Right ventricle myocardium superior (tissue), 1 donor: ENCODE results near the gene VSX1. TPM values are rescaled to one million over a fixed set of nuclear protein-coding genes. Genes with fewer than 3 reads are reported as not detected.

ENCODE experiments used
- ATAC-seq: fragments of 200-7000 bp; cut with Tn5 transposase; one replicate; pipeline ENCODE4 v1.9.1; 2020; ENCODE audit warnings: mild to moderate bottlenecking; ENCODE audit not compliant: poor library complexity
- DNase-seq: peaks from one replicate; pipeline ENCODE4 v3.0.0-alpha.2; 2020
- intact Hi-C: fragments of 100-400 bp; cut with DNase I; formaldehyde crosslinking; loops from one replicate; pipeline ENCODE4 v1.11.2; 2022
- long read RNA-seq: library from polyadenylated mRNA; unstranded; transcript quantifications from one replicate; pipeline ENCODE4 v2.0.0, GENCODE V29; 2021
- total RNA-seq: library from RNA; stranded (reverse); fragmentation: NEBNext Ultra II Directional; extraction: Animal tissue kit (Norgen Biotek cat#: 25700); gene quantifications from one replicate; pipeline ENCODE4 v1.2.1, GENCODE V29; 2021
- donor health status: DM: no; HTN: yes; CAD: no; lungs with severe emphysema.

The VSX1 gene
- total RNA-seq, result 0.30 TPM
- long read RNA-seq, result 0 reads

- DNase-seq (no peak), ATAC-seq (no peak)
- intact Hi-C loops, result no loop called here
Observed at GRCh38 chr20:25081730-25082497, at the start of gene VSX1. Gene VSX1, minus strand, starts transcription at chr20:25082141. Its CDS starts 45 bp downstream, at chr20:25082096.

DNA sequence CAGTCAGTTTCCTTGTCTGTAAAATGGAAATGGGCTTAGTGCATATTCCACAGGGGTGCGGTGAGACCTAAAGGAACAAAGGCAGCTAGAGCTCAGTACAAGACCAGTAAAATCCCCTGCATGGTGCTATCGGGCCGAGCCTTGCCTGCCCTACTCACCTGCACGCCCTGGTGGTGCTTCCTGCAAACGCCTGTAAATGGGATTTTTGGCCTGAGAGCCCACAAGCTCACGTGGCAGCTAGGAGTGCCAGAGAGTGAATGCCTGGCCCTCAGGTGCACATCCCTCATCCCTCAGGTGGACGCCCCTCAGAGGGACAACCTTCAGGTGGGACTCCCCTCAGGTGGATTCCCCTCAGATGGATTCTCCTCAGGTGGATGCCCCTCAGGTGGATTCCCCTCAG, 48.0 kb upstream of the VSX1 start:
- intact Hi-C loops, result no loop called here
- no peak for DNase-seq
- ATAC-seq, result no peak

DNA sequence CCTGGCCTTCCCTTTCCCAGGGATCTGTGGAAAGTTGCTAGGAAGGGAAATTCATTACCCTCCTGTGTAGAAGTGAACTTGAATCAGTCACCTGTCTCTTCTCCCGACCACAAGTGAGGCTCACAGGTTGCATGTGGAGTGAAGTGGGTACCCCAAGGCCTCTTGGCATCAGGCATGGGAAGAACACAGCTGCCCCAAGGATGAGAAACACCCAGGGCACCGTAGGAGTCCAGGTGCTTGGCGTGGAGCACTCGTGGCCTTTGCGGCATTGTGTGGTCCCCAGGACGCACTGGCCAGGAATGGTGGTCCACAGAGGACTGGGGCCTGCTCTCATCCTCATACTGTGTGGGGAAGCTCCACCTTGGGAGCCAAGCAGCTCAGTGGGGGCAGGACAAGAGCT, 47.5 kb upstream of the VSX1 start:
- DNase-seq (no peak), ATAC-seq (no peak)
- intact Hi-C loops, result no loop called here

- ATAC-seq, result no peak
- intact Hi-C loops, result no loop called here
- no peak for DNase-seq
Observed at GRCh38 chr20:25128649-25129048, 46.7 kb upstream of the VSX1 start.

DNA sequence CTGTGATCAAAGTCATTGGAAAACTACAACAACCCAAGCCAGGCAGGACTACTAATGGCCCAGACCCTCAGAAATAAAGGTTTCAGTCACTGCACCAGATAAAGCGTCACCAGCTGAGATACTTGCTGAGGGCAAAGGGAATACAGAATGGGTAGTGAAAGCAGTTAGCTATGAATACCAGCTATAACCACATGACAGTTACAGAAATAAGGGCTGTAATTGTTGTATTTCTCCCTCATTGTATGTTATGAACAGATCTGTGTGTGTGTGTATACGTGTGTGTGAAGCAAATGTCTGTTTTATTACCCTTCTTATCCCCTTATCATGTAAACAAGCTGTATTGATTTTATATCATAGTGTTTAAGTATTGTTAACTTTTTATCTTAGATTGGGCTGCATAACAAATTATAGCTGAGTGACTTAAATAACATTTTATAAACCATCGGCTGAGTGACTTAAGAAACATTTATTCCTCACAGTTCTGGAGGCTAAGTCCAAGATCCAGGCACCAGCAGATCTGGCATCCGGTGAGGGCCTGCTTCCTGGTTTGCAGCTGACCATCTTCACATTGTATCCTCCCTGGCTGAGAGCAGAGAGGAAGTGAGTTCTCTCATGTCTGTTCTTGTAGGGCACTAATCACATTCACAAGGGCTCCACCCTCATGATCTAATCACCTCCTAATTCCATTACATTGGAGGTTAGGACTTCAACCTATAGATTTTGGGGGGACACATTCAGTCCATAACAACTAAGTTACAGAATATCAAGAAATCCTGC, 46.0 kb upstream of the VSX1 start:
- no peak for ATAC-seq
- DNase-seq, result no peak
- intact Hi-C loops, result no loop called here

DNA sequence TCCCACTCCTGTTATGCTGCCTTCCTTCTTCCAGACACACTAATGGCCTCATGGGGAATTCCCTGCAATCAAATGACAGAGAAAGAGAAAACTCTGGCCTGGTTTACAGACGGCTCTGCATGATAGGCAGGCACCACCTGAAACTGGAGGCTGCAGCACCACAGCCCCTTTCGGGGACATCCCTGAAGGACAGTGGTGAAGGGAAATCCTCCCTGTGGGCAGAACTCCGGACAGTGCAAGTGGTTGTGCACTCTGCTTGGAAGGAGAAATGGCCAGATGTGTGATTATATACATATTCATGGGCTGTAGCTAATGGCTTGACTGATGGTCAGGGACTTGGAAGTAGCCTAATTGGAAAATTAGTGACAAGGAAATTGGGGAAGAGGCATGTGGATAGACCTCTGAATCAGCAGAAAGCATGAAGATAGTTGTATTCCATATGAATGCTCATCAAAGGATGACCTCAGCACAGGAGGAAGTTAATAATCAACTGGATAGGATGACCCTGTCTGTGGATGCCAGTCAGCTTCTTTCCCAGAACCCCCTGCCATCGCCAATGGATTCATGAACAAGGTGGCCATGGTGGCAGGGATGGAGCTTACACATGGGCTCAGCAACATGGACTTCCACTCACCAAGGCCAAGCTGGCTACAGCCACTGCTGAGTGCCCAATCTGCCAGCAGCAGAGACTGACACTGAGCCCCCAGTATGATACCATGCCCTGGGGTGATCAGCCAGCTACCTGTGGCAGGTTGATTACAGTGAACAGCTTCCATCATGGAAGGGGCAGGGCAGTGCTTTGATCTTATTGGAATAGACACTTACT, 44.5 kb upstream of the VSX1 start:
- no peak for DNase-seq
- intact Hi-C loops, result no loop called here

GRCh38 chr20:25125636-25126035, 43.7 kb upstream of the VSX1 start:
- ATAC-seq (no peak), DNase-seq (no peak)
- intact Hi-C loops, result no loop called here

More for the DNA sequence above, 44.5 kb upstream of the VSX1 start:
- ATAC-seq, result no peak

DNA sequence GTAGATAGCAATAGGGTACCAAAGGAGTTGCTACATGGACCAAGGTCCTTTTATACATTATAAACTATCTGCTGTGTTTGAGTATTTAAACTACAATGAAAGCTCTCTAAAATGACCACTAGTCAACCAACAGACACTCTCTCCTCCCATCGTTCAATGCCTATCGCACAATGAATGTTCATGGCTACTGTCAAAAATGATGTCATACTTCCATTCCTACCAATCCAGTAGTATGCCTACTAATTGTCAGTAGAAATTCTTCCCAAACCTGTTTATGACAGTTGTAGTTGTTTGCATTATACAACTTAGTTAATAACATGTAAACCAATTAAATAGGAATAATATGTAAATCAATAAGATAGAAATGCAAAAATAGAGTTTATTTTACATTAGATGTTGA, 39.0 kb upstream of the VSX1 start:
- intact Hi-C loops, result no loop called here
- ATAC-seq (no peak), DNase-seq (no peak)

- no peak for ATAC-seq
- intact Hi-C loops, result no loop called here
- DNase-seq, result no peak
Observed at GRCh38 chr20:25120457-25120856, 38.5 kb upstream of the VSX1 start.

GRCh38 chr20:25118529-25118928, 36.6 kb upstream of the VSX1 start:
- DNase-seq, result no peak
- intact Hi-C loops, result no loop called here
- no peak for ATAC-seq

DNA sequence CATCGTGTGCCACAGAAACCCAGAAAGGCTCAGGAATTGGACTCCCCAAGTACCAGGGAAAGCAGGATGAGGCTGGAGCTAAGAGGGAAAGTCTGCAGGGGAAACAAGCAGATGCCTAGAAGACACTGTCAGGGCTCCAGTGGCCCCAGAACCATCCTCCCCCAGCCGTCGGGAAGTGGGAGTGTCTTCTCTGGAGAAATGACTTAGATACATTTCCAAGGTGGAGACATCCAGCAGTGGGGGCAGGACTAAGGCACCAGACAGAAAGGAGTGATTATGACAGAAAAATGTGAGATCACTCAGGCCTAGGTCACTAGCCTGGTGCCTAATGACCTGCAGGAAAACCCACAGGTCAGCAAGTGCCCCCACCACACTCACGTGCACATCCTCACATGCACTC, 36.0 kb upstream of the VSX1 start:
- intact Hi-C loops, result no loop called here
- no peak for DNase-seq

GRCh38 chr20:25116739-25117458, 35.0 kb upstream of the VSX1 start:
- no peak for DNase-seq
- intact Hi-C loops, result no loop called here
- peak; percentile 61 for ATAC-seq

More for the DNA sequence above, 36.0 kb upstream of the VSX1 start:
- ATAC-seq, result no peak

DNA sequence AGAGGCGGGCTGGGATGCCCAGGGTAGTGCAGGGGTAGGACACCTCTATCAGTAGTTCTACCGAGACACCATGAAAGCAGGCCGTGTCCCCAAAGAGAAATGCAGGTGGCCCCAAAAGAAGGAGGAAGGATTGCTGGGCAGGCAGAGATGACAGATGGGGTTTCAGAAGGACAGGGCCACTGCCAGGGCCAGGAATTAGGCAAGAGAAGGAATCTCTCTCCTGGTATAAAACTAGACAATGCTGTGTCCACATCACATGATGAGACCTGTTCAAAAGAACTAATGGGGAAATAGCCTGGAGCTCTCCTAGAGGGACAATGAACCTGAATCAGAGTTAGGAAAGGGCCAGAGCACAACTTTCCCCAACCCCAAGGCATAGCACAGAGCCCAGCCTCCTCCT, 21.6 kb upstream of the VSX1 start:
- ATAC-seq (no peak), DNase-seq (no peak)
- intact Hi-C loops, result no loop called here

DNA sequence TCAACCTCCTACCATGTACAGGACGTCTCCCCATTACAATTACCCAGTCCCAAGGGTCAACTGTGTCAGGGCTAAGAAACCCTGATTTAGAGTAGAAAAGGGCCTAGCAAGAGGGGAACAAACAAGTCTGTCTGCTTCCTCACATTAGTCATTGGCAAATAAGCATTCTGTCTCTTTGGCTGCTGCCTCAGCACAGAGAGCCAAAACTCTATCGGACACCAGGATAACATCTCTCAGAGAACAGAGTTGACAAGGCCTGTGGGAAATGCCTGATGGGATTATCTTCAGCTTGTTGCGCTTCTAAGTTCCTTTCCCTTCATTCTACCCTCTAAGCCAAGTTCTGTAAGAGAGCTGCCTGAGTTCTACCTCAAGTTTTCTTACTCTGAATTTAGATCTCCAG, 19.0 kb upstream of the VSX1 start:
- ATAC-seq (peak; percentile 75), DNase-seq (no peak)
- intact Hi-C loops, result no loop called here

DNA sequence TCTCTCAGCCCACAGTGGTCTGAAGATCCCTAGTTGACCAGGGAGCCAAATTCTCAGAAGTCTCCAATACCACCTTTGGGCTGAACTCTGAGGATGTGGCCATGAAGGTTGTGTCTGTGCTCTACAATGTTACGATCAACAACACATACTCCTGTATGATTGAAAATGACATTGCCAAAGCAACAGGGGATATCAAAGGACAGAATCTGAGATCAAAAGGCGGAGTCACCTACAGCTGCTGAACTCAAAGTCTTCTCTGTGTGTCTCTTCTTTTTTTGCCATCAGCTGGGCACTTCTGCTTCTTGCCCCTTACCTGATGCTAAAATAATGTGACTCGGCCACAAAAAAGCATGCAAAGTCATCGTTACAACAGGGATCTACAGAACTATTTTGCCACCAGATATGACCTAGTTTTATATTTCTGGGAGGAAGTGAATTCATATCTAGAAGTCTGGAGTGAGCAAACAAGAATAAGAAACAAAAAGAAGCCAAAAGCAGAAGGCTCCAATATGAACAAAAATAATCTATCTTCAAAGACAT, 17.7 kb upstream of the VSX1 start:
- DNase-seq, result no peak
- ATAC-seq, result no peak
- intact Hi-C loops, result no loop called here

DNA sequence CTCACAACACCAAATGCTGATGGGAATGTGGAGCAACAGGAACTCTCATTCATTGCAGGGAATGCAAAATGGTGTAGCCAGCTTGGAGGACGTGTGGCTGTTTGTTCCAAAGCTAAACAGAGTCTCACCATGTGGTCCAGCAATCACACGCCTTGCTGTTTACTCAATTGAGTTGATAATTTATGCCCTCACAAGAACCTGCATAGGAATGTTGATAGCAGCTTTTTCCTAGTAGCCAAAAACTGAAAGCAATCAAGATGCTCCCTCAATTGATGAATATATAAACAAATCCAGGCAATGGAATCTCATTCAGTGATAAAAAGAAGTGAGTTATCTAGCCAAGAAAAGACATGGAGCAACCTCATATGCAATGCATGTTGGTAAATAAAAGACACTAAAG, 15.6 kb upstream of the VSX1 start:
- no peak for DNase-seq
- ATAC-seq, result no peak
- intact Hi-C loops, result no loop called here

DNA sequence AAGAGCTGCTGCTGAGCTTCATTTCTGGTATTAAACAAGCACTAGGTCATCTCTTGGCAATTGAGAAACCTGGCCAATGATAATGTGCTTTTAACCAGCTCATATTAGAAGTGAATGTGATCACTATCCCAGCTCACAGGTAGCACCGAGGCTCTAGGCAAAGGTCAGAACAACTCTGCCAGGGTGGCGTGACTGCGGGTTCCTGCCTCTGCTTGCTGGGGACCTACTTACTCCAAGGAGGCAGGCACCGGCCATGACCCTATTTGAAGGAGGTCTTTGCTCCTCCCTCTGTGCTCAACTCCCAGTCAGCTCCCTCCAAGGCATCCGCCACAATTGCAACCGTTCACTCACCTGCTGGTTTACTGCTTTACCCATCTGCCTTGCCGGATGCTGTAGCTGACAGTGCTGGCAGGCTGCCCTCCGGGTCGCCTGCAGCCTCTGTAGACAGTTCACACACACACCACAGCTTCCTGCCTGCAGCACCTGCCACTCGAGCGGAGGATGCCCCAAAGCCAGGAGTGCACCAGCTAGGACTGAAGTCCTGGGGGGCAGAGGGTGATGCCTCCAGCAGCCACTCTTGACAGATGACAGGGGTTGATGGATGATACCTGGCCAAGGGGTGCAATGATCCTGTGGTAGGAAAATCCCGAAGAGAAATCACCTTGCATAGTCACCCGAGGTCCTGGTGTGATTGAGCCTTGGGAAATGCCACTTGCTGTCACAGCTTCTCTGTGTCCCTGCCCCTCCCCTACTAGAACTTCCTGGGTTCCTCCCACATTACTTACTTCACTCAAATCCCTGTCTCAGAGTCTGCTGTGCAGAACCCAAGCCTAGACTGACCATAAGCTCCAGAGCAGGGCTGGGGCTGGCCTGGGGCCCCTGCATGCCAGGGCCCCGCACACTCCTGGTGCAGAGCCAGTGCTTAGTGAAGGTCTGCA, 8.8 kb upstream of the VSX1 start:
- DNase-seq, result no peak
- intact Hi-C loops, result no loop called here
- ATAC-seq, result no peak

- intact Hi-C loops, result no loop called here
- ATAC-seq, result no peak
- DNase-seq, result no peak
Observed at GRCh38 chr20:25089662-25090061, 7.7 kb upstream of the VSX1 start.
